Peyer's patch (tissue), 4 donors: ENCODE measurements around the gene LGALS9C.
"Not testable (repeated sequence)": the region's sequence is repeated elsewhere in the genome, so short reads cannot be mapped to it uniquely, and the experiment has no call there.

ENCODE experiments used
- POLR2A ChIP-seq, 2 donors: fragments of 450-650 bp; IDR thresholded peaks; one replicate each; pipeline ENCODE4 v1.5.1; 2017; ENCODE audit warnings: antibody characterized with exemption in 2 of 2, mild to moderate bottlenecking in 2 of 2, moderate library complexity in 2 of 2
- TF ChIP-seq, protein P1 (sequence below), 6 experiments: fragments of 450-650 bp in 4 of 6; fragments of 200-600 bp in 2 of 6; sonication (generic) in 1 of 6; IDR thresholded peaks; one replicate each; pipeline ENCODE4 v1.5.1; 2017 to 2019; ENCODE audit warnings: antibody characterized with exemption in 6 of 6, mild to moderate bottlenecking in 3 of 6, moderate library complexity in 1 of 6

- TF ChIP-seq, protein P1, sequence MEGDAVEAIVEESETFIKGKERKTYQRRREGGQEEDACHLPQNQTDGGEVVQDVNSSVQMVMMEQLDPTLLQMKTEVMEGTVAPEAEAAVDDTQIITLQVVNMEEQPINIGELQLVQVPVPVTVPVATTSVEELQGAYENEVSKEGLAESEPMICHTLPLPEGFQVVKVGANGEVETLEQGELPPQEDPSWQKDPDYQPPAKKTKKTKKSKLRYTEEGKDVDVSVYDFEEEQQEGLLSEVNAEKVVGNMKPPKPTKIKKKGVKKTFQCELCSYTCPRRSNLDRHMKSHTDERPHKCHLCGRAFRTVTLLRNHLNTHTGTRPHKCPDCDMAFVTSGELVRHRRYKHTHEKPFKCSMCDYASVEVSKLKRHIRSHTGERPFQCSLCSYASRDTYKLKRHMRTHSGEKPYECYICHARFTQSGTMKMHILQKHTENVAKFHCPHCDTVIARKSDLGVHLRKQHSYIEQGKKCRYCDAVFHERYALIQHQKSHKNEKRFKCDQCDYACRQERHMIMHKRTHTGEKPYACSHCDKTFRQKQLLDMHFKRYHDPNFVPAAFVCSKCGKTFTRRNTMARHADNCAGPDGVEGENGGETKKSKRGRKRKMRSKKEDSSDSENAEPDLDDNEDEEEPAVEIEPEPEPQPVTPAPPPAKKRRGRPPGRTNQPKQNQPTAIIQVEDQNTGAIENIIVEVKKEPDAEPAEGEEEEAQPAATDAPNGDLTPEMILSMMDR (IDR thresholded peaks at IDR 0.05) = not testable (repeated sequence)
- not testable (repeated sequence) for TF ChIP-seq POLR2A (IDR thresholded peaks at IDR 0.05)
Measured at GRCh38 chr17:18463831-18464502, 12.6 kb upstream of the LGALS9C start.
